Hepatic stellate cell (primary cell): Measurements from ENCODE around the gene HDAC2.
"Not testable (repeated sequence)": the region's sequence is repeated elsewhere in the genome, so short reads cannot be mapped to it uniquely, and the experiment has no call there.

ENCODE experiments used
- DNase-seq: peaks from one replicate; pipeline ENCODE4 v3.0.0; 2011; ENCODE audit warnings: low spot score

HDAC2 gene

DNA sequence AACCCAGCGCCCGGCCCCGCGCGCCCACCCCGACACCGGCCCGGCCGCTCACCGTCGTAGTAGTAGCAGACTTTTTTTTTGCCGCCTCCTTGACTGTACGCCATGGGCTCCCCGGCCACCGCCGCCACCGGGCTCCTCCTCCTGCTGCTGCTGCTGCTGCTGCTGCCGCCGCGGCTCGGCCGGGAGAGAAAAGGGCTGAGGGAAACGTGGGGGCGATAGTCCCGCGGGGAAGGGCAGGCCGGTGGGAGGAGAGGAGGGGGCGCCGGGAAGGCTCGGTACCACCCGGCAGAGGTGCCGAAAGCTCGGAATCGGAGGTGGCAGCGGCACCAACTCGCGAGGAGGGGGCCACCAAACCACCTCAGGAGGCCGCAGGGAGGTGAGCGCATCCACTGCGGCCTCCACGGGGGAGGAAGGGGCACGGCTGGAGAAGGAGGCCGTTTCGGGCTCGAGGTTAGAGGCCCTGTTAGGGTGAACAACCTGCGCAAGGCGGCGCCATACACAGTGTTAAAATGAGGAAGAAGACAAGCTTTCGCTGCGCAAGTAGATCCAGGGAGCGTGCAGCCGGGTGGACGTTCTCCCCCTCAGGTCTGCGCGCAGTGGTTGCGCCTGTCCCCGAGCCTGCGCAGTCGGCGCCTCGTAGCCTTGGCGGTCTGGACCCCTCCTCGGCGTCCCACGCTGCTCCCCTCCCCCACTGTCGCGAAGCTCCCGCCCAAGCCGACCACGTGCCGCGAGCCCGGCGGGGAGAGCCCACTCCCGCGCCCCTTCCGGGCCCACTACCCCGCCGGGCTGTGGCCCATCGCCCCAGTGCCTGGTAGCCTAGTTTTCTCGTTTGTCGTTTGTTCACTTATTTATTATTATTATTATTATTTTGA is at the start of gene HDAC2:
Gene HDAC2 (minus strand): TSS at position 344 of the 872 bp plus-strand sequence. CDS start 240 bp downstream, at position 104.
- peak; percentile 82 for DNase-seq

DNA sequence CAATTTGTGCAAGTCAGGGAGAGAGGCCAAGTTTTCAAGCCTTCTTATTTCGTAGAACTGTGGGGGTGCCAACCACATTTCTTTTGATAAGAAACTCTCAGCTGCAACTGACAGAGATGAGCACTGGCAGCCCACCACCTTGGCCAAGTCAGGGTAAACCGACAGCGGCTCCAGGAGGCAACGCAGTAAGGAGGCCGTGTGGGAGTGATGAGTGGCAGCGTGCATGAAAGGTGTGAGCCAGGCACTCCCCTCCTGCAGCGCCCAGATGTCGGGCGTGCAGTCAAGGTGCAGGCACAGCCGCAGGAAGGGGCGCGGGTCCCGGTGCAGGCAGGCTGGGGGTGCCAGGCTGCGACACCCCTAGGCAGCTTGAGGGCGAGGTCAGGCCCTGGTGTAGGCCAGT is 49.2 kb upstream of the HDAC2 start:
- no peak for DNase-seq

DNA sequence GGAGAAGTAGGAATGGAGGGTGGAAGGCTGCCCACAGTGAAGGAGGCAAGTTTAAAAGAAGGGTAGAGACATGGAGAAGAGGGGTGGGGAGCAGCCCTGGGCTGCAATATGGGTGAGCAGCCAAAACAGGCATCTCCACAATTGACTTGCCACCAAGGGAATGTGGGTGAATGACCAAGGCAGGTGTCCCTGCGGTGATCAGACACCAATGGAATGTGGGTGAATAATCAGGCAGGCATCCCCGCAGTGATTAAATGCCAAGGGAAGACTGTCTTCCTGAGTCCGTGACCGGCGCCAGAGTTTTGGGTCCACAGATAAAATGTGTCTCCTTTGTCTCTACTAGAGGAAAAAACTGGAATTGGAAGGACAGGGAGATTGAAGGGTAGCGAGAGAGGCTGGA is 46.2 kb upstream of the HDAC2 start:
- not testable (repeated sequence) for DNase-seq

DNA sequence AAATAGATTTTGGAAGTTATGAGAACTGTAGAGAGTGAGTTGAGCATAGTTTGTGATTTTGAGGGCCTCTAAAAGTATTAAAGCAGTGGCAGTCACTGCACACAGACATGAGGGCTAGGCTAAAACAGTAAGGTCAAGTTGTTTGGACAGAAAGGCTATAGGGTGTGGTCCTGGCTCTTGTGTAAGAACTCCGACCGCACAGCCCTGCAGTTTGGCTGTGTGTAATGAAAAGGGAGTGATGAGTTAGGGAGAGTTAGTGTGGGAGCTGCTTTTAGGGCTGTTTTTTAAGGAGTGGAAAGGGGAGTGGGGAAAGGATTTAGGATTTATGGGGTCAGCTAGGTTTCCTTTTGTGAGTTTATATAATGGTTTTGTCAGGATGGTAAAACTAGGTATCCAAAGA is 43.2 kb upstream of the HDAC2 start:
- DNase-seq, result not testable (repeated sequence)

DNA sequence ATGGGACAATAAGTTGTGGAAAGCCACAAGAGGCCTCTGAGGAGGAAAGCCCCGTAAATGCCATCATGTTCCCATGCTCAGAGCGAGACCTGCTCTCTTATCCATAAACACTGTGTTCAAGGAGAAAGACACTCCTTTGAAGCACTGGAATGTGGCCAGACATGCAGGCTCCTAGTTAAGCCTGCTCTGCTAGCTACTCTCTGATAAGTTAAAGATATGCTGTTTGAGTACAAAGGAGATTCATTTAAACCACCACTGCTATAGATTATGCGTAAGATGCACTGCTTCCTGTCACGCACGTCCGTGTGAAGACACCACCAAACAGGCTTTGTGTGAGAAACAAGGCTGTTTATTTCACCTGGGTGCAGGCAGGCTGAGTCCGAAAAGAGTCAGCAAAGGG is 40.5 kb upstream of the HDAC2 start:
- DNase-seq, result not testable (repeated sequence)

DNA sequence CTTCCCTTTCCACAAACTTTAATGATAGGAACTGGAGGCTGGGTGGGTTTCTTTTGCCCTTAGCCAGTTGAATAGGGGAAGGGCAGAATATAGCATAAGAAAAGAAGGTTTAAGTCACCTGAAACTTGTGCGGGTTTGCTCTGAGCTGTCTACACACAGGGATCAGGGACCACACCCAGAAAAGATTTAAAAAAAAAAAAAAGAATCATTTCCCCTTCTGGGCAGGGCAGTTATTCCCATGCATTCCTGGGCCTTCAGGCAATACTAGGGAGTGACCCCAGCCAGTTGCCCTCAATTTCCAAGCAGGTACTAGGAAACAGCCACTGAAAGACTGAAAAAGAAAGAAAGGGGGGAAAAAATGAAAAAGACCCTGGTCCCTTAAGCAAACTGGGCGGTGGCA is 39.6 kb upstream of the HDAC2 start:
- no peak for DNase-seq

DNA sequence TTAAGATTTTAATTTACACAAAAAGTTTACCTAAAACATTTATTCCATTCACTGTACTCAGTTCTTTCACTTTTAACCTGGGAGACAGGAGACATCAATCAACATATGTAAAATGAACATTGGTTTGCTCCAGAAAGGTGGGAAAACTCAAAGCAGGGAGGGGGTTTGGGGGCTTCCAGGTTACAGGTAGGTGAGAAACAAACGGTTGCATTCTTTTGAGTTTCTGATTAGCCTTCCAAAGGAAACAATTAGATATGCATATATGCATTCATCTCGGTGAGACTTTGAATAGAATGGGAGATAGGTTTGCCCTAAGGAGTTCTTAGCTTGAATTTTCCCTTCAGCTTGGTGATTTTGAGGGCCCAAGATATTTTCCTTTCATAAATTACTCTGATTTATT is 38.2 kb upstream of the HDAC2 start:
- no peak for DNase-seq

DNA sequence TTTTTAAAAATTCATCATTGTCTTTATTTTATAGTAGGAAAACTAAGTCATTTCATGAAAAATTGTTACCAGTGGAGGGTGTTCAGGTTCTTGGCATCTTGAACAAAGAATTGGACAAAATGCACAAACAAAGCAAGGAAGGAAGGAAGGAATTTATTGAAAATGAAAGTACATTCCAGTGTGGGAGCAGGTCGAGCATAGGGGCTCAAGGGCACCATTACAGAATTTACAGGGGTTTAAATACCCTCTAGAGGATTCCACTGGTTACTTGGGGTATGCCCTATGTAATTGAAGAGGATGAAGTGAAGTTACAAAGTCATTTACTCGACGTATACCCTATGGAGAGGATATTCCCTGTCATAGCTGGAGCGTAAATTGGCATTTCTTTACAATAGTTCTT is 37.4 kb upstream of the HDAC2 start:
- DNase-seq, result no peak

DNA sequence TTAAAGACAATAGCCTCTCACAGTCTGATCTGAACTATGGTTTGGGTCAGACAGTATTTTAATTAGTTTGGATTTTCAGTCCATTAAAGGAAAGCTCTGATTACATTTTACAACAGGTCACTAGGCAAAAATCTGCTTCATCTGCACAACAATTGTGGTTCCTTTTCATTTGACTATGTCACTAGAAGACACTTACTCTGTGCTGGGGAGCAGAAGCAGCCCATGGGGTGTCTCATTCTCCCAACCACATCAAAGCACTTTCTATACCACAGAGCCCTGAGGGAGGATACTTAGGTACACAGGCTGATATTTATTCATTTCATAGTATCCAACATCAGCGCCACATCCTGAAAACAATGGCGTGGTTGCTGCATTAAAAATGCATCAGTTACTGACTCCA is 36.6 kb upstream of the HDAC2 start:
- no peak for DNase-seq

DNA sequence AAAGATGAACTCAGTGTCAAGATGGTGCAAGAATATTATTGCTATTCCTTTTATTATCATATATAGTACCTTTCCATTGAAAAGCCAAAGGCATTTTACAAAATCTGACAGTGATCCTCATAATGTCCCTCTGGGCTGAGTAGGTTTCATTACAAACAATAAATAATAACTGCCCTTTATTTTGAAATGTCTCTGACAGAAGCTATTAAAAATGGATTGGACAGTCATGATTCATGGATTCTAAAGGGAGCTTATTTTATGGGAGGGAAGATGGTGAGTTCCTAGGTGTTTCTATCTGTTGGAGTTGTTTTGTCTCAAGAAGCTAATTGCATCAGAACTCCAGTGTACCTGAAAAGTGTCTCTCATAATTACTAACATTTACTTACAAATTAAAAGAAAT is 30.4 kb upstream of the HDAC2 start:
- DNase-seq, result no peak

DNA sequence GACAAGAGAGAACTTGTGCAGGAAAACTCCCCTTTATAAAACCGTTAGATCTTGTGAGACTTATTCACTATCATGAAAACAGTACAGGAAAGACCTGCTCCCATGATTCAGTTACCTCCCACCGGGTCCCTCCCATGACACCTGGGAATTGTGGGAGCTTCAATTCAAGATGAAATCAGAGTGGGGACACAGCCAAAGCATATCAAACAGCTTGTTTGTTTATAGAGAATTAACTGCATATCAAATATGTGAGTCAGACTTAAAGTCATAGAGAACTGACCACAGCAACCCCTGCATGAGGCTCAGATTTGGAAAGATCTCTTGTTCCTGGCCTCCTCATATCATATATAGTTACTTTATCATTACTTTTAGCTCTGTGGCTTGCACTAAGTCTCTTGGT is 29.1 kb upstream of the HDAC2 start:
- DNase-seq, result peak; percentile 38

DNA sequence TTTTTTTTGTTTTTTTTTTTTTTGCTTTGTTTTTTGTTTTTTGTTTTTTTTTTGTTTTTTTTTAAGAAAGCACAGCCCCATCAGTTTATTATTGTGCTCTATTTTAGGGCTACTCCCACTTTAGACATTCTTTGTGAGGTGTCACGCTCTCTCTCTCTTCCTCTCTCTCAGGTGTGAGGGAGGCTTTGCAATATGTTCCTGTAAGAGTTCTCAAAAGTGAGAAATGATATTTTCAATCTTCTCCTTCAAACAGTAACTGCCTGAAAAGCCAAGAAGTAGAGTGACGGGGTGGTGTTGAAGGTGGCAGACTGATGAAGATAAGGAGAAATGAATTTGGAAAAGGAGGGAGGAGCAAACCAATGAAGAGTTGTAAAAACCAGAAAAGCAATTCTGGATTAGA is 28.3 kb upstream of the HDAC2 start:
- no peak for DNase-seq

DNA sequence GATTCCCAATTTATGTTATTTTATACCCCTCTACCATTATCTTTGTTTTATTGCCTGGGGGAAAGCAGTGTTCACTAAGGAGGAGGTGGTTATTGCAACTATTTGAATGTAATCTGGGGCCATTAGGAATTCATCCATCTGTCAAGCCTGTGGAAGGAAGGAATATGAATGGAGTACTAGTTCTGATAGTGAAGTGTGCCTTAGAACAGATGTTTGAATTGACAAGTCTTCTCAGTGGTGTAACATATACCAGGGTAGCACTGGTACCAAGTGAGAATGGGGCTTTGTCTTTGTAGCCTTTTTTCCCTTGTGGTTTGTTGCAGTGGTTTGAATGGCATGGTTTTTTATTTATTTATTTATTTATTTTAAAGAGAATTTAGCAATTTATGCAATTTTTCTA is 27.9 kb upstream of the HDAC2 start:
- no peak for DNase-seq

DNA sequence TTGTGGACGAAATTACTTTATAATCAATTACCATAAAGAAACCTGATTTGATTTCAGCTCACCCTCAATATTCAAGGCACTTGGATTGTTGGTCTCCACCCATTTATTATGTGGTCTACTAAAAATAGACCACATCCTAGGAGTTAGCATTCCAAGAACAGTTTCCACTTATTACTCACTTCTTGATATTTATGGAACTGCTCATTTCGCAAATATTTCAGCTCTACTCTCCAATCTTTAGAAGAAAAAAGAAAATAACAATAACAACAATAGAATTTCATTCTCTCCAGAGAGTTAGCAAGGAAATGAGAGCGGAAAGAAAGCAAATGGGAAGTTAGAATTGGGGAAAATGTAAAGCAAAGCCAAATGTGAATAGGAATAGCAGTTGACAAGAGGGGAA is 26.2 kb upstream of the HDAC2 start:
- peak; percentile 61 for DNase-seq

DNA sequence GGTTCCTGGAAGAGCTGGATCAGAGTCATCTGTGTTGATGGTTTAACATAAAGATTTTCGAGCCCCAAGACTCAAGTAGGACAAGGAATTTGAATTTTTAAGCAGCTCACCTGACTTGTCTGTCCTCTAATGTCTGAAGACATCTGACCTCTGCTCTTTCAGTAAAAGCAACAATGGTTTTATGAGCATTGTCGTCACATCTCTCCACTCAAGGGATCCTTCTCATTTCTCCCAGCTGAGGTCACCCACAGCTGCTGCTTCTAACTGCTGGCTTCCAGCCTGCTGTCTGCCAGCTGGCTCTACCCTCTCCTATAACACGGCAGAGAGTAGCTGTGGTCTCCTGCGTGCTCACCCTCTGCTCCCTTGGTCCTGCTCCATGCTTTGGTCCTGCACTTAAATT is 24.7 kb upstream of the HDAC2 start:
- peak; percentile 68 for DNase-seq

DNA sequence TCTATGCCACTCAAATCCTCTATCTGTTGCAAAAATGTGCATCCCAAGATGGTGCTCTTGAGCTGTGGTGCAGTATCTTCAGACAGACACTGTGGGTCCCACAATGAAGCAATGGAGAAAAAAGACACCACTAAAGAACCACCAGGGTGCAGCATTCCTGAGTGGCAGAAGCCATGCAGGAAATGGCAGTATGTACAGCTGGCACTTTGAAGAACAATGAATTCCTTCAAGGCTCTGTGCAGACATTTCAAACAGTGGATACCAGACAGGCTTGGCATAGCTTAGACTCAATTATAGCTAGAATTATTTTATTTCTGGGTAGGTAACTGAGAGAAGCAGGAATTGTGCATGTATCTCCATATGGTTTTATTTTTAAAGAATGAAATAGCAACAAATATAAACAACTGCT is 24.0 kb upstream of the HDAC2 start:
- peak; percentile 67 for DNase-seq

DNA sequence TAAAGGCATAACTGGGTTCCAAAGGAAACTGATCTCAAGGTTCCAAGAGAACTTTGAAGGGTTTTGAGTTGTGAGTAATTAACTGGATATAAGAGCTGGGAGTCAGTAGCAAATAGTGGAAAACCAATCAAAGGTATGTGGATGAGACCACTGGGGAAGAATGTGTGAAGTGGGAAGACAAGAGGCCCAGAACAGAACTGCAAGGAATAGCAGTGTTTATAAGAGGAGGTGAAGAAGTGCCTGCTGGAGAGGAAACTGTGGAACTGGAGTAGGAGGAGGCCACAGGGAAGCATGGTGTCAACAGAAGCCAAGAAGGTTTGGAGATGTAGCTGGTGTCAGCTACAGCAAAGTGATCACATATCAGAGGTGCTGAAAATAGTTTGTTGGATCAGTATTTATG is 18.7 kb upstream of the HDAC2 start:
- DNase-seq, result no peak

DNA sequence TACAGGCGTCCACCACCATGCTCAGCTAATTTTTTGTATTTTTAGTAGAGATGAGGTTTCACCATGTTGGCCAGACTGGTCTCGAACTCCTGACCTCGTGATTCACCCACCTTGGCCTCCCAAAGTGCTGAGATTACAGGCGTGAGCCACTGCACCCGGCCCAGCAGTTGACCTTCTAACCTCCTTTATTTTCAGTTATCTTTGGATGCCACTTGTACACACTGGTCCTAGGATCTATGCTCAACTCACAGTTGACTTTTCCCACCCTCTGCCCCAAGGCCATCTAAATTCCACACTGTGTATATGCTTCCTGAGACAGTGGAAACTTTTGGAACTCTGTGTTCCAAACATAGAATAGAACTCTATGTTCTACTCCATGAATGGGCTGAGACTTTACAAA is 11.7 kb upstream of the HDAC2 start:
- not testable (repeated sequence) for DNase-seq

DNA sequence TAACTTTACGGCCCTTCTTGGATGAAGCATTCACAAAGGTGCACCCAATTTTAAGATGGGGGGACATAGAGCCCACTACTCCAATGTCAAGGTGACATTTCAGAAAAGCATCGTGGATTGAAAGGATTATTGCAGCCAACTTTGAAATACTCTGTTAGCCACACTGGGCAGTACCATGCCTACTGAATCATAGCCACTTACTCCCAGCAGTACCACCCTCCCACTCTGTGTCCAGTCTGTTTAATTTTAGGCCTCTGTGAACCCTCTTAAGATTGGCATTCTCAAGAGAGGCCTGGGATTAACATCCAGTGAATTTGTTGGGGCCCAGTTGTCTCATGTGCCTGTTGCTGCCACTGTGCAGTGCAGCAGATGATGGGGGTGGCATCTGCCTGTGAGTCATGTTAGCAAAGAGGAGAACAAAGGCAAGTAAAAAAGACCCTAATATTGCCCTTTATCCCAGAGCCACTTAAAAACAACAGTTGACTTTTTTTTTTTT is 11.2 kb upstream of the HDAC2 start:
- no peak for DNase-seq

DNA sequence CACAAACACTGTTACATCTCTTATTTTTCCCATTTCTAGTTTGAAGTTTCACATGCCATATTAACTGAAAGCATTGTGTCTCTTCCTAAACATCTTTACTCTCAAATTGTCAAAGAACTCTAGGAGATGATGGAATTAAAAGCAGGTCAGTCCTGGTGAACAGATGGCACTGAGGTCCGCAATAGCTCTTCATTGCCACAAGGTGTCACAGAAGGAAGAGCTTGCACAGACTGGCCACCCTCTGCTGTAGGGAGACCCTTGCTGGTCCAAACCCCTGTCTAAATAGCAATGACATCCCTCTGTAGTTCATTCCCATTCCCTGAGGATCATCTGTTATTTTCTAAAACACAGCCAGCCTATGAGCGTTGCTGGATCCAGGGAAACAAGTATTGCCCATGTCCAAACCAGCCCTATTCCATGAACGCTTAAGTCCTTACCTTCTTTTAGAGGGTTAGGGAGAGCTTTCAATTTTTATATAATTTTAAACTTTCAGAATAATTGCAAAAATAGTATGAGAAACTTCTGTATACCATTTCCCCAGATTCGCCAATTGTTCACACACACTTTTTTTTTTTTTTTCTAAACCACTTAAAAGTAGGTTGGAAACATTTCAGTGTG is 10.1 kb upstream of the HDAC2 start:
- DNase-seq, result peak; percentile 17

DNA sequence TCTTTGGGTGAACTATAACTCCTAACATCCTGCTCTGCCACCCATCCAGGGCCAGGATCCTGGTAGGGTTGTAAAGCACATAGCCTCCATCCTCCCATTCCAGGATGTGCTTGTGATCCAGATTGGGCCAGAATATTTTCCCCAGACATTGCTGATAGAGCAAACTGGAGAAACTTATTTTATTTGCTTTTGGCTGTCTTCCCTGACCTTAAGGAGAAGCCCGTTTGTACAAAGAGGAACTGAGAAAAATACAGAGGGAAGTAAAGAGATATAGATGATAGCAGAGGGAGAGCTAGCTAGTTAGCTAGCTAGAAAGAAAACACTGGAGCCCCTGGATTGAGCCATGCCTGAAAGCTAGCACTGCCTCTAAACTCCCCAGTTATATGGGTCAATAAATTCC is 9.0 kb upstream of the HDAC2 start:
- DNase-seq, result no peak

DNA sequence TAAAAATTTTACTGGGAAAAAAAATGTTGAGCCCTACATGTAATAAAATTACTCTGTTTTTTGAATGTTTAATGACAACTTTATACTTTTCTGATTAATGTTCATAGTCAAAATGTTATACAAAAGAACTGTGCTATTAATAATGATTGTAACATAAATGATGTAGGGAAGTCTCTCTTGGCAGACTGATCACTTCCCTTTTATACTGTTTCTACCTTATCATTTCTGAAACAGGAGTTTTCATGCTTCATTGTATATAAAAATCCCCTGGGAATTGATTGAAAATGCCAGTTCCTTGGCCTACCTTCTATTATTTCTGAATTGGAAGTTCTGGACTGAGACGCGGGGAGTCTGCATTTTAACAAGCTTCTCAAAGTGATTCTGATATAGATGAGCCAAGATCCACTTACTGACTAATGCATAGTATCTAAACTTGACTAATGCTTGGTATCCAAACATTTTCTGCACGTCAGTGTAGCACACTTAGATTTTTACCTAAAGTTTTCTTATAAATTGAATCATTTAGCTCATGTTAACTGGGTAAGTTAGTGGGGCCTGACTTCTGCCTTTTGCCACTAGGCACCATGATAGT is 7.2 kb upstream of the HDAC2 start:
- DNase-seq, result no peak

DNA sequence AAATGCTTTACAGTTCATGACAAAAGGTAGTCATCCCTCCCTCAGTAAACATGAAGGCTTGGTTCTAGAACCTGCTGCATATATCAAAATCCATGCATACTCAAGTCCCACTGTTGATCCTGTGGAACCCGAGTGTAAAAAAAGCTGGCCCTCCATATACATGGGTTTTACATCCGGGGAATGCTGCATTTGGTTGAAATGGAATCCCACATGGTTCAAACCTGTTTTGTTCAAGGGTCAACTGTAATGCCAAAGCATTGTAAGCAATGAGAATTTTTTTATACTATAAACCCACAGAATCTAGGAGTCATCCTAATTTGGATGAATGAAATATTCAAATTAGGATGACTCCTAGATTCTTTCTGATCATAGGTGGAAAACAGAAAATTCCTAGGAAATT is 5.9 kb upstream of the HDAC2 start:
- DNase-seq, result no peak
